22Rv1 (cell line): ENCODE results near the gene CAP2.

ENCODE experiments used
- ZFX ChIP-seq: fragments of 450-650 bp; IDR thresholded peaks from 2 replicates; pipeline ENCODE4 v1.6.1; 2017; ENCODE audit warnings: antibody characterized with exemption, borderline replicate concordance
- TF ChIP-seq, protein P1 (sequence below): fragments of 450-650 bp; IDR thresholded peaks from 2 replicates; pipeline ENCODE4 v1.5.1; 2017; ENCODE audit warnings: mild to moderate bottlenecking

DNA sequence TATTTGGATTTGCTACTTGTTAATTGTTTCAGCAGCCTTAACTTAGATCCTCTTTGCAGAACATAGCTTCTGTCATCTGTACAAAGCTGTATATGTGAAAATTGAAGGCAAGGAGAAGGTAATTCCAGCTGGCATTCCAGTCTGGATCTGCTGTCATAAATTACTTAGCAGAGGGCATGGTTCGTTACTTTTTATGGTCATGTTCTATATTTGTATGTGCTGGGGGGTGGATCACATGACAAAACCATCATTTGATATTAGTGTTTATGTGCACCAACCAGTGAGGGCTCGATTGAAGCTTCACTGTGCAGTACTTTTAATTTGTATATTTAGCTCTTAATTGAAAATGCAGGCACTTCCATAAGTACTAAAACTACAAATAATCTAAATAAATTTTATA, 80.2 kb downstream of the CAP2 start:
- TF ChIP-seq, protein P1, sequence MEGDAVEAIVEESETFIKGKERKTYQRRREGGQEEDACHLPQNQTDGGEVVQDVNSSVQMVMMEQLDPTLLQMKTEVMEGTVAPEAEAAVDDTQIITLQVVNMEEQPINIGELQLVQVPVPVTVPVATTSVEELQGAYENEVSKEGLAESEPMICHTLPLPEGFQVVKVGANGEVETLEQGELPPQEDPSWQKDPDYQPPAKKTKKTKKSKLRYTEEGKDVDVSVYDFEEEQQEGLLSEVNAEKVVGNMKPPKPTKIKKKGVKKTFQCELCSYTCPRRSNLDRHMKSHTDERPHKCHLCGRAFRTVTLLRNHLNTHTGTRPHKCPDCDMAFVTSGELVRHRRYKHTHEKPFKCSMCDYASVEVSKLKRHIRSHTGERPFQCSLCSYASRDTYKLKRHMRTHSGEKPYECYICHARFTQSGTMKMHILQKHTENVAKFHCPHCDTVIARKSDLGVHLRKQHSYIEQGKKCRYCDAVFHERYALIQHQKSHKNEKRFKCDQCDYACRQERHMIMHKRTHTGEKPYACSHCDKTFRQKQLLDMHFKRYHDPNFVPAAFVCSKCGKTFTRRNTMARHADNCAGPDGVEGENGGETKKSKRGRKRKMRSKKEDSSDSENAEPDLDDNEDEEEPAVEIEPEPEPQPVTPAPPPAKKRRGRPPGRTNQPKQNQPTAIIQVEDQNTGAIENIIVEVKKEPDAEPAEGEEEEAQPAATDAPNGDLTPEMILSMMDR = no peak
- TF ChIP-seq ZFX = no peak
